Muscle layer of colon (tissue), 2 donors: ENCODE data around the gene ABCD4.

Source experiments
- H3K27ac ChIP-seq: one replicate; pipeline ENCODE4 v1.7.0; 2013; ENCODE audit warnings: low read depth, mild to moderate bottlenecking, low read length, moderate library complexity
- H3K27me3 ChIP-seq, 2 donors: one replicate each; pipeline ENCODE4 v1.7.0; 2013; ENCODE audit warnings: low read length in 2 of 2, mild to moderate bottlenecking in 2 of 2; ENCODE audit not compliant: insufficient read depth in 2 of 2, control insufficient read depth in 1 of 2
- H3K36me3 ChIP-seq: one replicate; pipeline ENCODE4 v1.7.0; 2013; ENCODE audit warnings: mild to moderate bottlenecking, low read length; ENCODE audit not compliant: insufficient read depth
- H3K4me1 ChIP-seq: one replicate; pipeline ENCODE4 v1.7.0; 2013; ENCODE audit warnings: mild to moderate bottlenecking, low read length; ENCODE audit not compliant: insufficient read depth
- H3K4me3 ChIP-seq, 2 donors: one replicate each; pipeline ENCODE4 v1.7.0; 2013; ENCODE audit warnings: low read length in 2 of 2, low read depth in 1 of 2, mild to moderate bottlenecking in 1 of 2, moderate library complexity in 1 of 2
- H3K9ac ChIP-seq: one replicate; pipeline ENCODE4 v1.7.0; 2013; ENCODE audit warnings: low read length
- H3K9me3 ChIP-seq: one replicate; pipeline ENCODE4 v1.7.0; 2013; ENCODE audit warnings: mild to moderate bottlenecking, low read length
- donor health status: abdominal sarcoma.
- donor health status: Adenocarcinoma of cecum.

Gene ABCD4

DNA sequence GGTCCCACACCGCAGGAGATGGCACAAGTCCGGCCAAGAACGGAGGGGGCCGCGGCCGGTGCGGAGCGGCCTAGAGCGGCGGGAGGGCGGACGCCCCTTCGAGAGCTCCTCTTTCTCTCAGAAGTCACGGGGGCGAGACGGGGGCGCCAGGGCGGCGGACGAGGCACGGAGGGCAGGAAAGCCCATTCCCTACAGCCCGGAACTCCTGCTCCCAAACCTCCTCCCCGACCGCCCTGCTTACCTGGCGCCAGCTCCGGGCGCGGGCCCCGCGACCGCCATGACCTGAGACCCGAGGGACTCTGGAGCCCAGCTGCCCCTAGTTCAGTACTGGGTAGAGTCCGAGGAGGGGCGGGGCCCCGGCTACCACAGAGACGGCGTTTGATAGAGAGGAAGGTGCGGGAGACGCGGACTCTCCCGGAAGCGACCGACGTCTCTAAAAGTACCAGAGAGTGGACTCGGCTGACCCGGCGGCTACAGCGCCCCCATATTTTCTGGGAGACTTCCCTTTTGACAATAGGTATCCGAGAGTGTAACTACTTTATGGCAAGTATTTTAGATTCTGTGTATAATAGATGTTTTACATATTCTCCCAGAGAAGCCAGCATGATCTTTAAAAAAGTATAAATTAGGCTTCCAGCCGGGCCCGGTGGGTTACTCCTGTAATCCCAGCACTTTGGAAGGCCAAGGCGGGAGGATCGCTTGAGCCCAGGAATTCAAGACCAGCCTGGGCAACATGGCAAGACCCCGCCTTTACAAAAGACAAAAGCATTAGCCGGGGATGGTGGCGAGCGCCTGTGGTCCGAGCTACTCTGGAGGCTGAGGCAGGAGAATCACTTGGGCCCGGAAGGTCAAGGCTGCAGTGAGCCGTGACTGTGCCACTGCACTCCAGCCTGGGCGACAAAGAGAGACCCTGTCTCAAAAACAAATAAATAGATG, at the start of gene ABCD4:
TSS of gene ABCD4 (minus strand) at position 301 of the 936 bp plus-strand sequence. CDS start at position 279, 22 bp downstream.
- Histone ChIP-seq H3K9me3 (no peaks in the 10 kb centered on the region), H3K36me3 (peaks cover 8% of the 10 kb centered on the region), H3K27me3 (no peaks in the 10 kb centered on the region), H3K9ac (peak within 1 kb of the TSS; percentile 71), H3K27ac (peak within 1 kb of the TSS; percentile 88), H3K4me3 (peak within 1 kb of the TSS; percentile 83 to 96), H3K4me1 (peaks cover 14% of the 10 kb centered on the region)

DNA sequence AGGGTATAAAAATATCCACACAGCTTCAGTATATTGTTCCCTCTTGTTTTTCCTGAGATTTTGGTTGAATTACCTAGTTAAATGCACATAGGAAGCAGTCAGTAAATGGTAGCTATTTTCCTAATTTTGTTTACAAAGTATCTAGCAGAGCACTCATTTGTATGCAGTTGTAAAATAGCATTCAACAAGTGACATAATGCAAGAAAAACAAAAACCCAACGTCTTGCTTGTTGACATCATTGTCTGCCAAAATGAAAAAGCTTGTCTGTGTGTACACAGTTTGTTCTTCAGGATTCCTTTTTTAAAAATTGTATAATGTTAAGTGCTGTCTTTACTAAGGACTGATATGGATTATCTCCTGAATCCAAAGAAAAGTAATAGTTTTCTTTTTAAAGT, 48.2 kb upstream of the ABCD4 start:
- Histone ChIP-seq H3K9me3 (no peaks in the 10 kb centered on the region), H3K9ac (no peak overlapping the region), H3K4me3 (no peak overlapping the region), H3K36me3 (no peaks in the 10 kb centered on the region), H3K27ac (no peak overlapping the region), H3K27me3 (peaks cover 0 to 12% of the 10 kb centered on the region in 2 donors), H3K4me1 (no peaks in the 10 kb centered on the region)

GRCh38 chr14:74350211-74350927, 47.6 kb upstream of the ABCD4 start:
- no peaks in the 10 kb centered on the region for H3K4me1 ChIP-seq
- no peaks in the 10 kb centered on the region for H3K36me3 ChIP-seq
- no peaks in the 10 kb centered on the region for H3K9me3 ChIP-seq
- H3K4me3 ChIP-seq, result no peak overlapping the region
- H3K27me3 ChIP-seq, result peaks cover 0 to 12% of the 10 kb centered on the region in 2 donors
- no peak overlapping the region for H3K27ac ChIP-seq
- no peak overlapping the region for H3K9ac ChIP-seq

DNA sequence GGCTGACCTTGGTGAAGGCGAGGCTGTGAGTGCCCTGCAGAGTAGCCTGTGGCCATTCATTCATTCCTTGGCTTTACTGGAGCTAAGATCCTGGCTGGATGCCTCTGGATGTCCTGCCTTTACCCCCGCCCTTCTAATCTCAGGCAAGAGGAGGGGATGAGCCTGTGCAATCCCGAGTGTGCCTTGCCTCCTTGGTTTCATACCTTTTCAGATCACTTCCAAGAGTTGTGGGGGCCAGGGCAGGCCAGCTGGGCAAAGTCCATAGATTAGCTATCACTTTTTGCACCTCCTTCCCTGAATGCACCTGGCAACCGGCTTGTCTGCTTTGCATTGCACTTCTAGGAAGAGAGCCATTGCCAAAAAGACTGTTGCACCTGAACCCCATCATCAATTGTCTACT, 47.0 kb upstream of the ABCD4 start:
- no peak overlapping the region for H3K4me3 ChIP-seq
- H3K4me1 ChIP-seq, result no peaks in the 10 kb centered on the region
- H3K9ac ChIP-seq, result no peak overlapping the region
- no peaks in the 10 kb centered on the region for H3K9me3 ChIP-seq
- H3K27me3 ChIP-seq, result peaks cover 0 to 12% of the 10 kb centered on the region in 2 donors
- no peak overlapping the region for H3K27ac ChIP-seq
- no peaks in the 10 kb centered on the region for H3K36me3 ChIP-seq

DNA sequence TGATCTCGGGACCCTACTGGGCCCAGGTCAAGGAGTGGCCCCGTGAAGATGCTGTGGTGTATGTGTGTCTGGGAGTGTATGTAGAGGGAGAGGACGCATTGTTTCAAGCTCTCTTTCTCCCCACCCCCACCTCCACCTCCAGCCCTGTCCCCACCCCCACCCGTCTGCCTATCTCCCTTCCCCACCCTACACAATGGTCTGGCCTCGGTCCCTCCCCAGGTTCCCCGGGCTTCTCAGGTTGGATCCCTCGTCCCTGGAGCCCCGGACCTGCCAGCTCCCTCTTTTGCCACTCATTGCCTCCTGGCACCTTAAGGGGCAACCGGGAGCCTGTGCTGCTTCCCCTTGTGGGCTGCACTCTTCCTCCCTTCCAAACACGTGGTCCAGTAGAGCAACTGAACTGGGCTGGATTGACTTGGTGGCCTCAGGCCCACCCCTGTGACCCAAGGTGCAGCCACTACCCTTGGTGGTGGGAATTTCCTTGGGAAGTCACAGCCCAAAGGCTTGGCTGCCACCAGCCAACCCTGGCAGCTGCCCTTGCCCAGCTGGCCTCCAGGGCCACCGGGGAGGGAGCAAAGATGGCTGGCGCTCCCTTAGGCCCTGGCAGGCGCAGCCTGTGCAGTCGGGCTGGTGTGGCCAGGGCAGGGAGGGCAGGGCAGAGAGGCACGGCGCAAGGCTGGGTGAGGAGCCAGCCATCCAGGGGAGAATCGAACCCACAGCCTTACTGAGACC, 46.2 kb upstream of the ABCD4 start:
- no peaks in the 10 kb centered on the region for H3K9me3 ChIP-seq
- H3K4me3 ChIP-seq, result no peak overlapping the region
- no peaks in the 10 kb centered on the region for H3K4me1 ChIP-seq
- no peaks in the 10 kb centered on the region for H3K36me3 ChIP-seq
- H3K27me3 ChIP-seq, result peaks cover 0 to 12% of the 10 kb centered on the region in 2 donors
- H3K27ac ChIP-seq, result no peak overlapping the region
- H3K9ac ChIP-seq, result no peak overlapping the region

GRCh38 chr14:74348241-74348734, 45.6 kb upstream of the ABCD4 start, which contains the start of gene VRTN:
Gene VRTN, plus strand, starts transcription at chr14:74348471. Its CDS starts 8,313 bp downstream, at chr14:74356784.
- Histone ChIP-seq H3K27me3 (peaks cover 0 to 12% of the 10 kb centered on the region in 2 donors), H3K4me3 (no peak within 1 kb of the TSS), H3K9me3 (no peaks in the 10 kb centered on the region), H3K27ac (no peak within 1 kb of the TSS), H3K4me1 (no peaks in the 10 kb centered on the region), H3K36me3 (no peaks in the 10 kb centered on the region), H3K9ac (no peak within 1 kb of the TSS)

- Histone ChIP-seq H3K4me3 (no peak overlapping the region), H3K36me3 (no peaks in the 10 kb centered on the region), H3K27ac (no peak overlapping the region), H3K4me1 (no peaks in the 10 kb centered on the region), H3K9me3 (no peaks in the 10 kb centered on the region), H3K27me3 (peaks cover 0 to 12% of the 10 kb centered on the region in 2 donors), H3K9ac (no peak overlapping the region)
Measured at GRCh38 chr14:74347795-74348100, 45.0 kb upstream of the ABCD4 start.

DNA sequence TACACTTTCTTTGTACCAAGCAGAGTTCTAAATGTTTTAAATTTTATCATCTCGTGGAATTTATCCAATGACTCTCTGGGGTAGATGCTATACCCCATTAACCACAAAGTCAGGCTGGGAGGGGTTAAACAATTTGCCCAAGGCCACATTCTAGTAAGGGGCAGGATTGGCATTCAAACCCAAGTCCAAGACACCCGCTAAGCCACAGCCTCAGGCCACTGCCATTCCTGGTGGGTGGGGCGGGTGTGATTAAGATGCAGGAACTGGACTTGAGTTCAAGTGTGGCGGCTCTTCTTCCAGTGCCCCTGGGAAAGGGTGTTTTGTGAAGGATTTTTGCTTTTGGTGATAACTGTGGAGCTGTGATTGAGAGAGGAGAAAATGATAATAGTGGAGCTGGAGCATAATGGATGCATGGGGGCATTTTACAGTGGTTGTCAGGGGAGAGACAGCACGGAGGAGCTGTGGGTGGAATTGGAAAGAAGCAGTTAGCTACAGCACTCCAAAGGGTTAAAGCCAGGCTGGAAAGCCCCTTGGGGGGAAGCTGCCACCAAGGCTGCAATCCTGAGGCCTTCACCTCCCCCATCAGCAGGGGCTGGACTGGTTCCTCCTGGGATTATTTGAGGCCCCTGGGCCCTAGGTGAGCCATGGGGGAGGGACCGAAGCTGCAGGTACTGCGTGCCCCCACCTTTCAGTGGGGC, 44.5 kb upstream of the ABCD4 start:
- Histone ChIP-seq H3K36me3 (no peaks in the 10 kb centered on the region), H3K27me3 (peaks cover 0 to 12% of the 10 kb centered on the region in 2 donors), H3K9me3 (no peaks in the 10 kb centered on the region), H3K4me3 (no peak overlapping the region), H3K27ac (no peak overlapping the region), H3K4me1 (no peaks in the 10 kb centered on the region), H3K9ac (no peak overlapping the region)

- H3K9me3 ChIP-seq, result no peaks in the 10 kb centered on the region
- H3K9ac ChIP-seq, result no peak overlapping the region
- H3K4me1 ChIP-seq, result no peaks in the 10 kb centered on the region
- H3K27ac ChIP-seq, result no peak overlapping the region
- peaks cover 0 to 12% of the 10 kb centered on the region in 2 donors for H3K27me3 ChIP-seq
- no peak overlapping the region for H3K4me3 ChIP-seq
- no peaks in the 10 kb centered on the region for H3K36me3 ChIP-seq
Measured at GRCh38 chr14:74346341-74346740, 43.6 kb upstream of the ABCD4 start.

GRCh38 chr14:74333909-74334308, 31.2 kb upstream of the ABCD4 start:
- Histone ChIP-seq H3K27ac (no peak overlapping the region), H3K9ac (no peak overlapping the region), H3K4me3 (no peak overlapping the region), H3K27me3 (no peaks in the 10 kb centered on the region), H3K36me3 (no peaks in the 10 kb centered on the region), H3K4me1 (no peaks in the 10 kb centered on the region), H3K9me3 (no peaks in the 10 kb centered on the region)
